SK-N-SH treated with all-trans-retinoic acid at 6 μM for 48 hours (cell line): ENCODE results near the gene PDCL3.

Source experiments
- ATAC-seq: fragments of 200-7000 bp; cut with Tn5 transposase; 3 replicates; pipeline ENCODE4 v1.9.1; 2020; ENCODE audit warnings: mild to moderate bottlenecking, moderate library complexity
- ARNTL ChIP-seq: fragments of 450-650 bp; formaldehyde crosslinking; IDR thresholded peaks from 2 replicates; pipeline ENCODE4 v1.5.0; 2020; ENCODE audit warnings: low read depth, mild to moderate bottlenecking, moderate library complexity, borderline replicate concordance
- BACH2 ChIP-seq: fragments of 250-450 bp; sonication (Bioruptor Pico); IDR thresholded peaks from 2 replicates; pipeline ENCODE4 v1.9.0; 2021; ENCODE audit warnings: mild to moderate bottlenecking, borderline replicate concordance
- CSRNP3 ChIP-seq: fragments of 250-450 bp; sonication (Bioruptor Pico); IDR thresholded peaks from 2 replicates; pipeline ENCODE4 v1.5.1; 2021; ENCODE audit warnings: mild to moderate bottlenecking, moderate library complexity
- ESRRG ChIP-seq: fragments of 250-450 bp; sonication (Bioruptor Pico); IDR thresholded peaks from 2 replicates; pipeline ENCODE4 v1.6.1; 2021; ENCODE audit warnings: mild to moderate bottlenecking
- OSR1 ChIP-seq: fragments of 250-450 bp; sonication (Bioruptor Pico); IDR thresholded peaks from 2 replicates; pipeline ENCODE4 v1.8.0; 2022; ENCODE audit warnings: moderate library complexity, mild to moderate bottlenecking, inconsistent platforms
- POU6F1 ChIP-seq: fragments of 250-450 bp; sonication (Bioruptor Pico); IDR thresholded peaks from 2 replicates; pipeline ENCODE4 v1.8.0; 2021; ENCODE audit warnings: low read depth, mild to moderate bottlenecking, moderate library complexity, borderline replicate concordance
- RARB ChIP-seq: fragments of 250-450 bp; sonication (Bioruptor Pico); IDR thresholded peaks from 2 replicates; pipeline ENCODE4 v1.8.0; 2021; ENCODE audit warnings: mild to moderate bottlenecking, moderate library complexity
- SNAI2 ChIP-seq: fragments of 250-450 bp; sonication (Bioruptor Pico); IDR thresholded peaks from 2 replicates; pipeline ENCODE4 v1.5.0; 2020; ENCODE audit warnings: mild to moderate bottlenecking, moderate library complexity
- TCF4 ChIP-seq: fragments of 250-450 bp; sonication (Bioruptor Pico); IDR thresholded peaks from 2 replicates; pipeline ENCODE4 v1.8.0; 2021; ENCODE audit warnings: mild to moderate bottlenecking, moderate library complexity, borderline replicate concordance
- TOX ChIP-seq: fragments of 250-450 bp; sonication (Bioruptor Pico); IDR thresholded peaks from 2 replicates; pipeline ENCODE4 v1.8.0; 2021; ENCODE audit warnings: mild to moderate bottlenecking, moderate library complexity, borderline replicate concordance
- TSHZ2 ChIP-seq: fragments of 250-450 bp; sonication (Bioruptor Pico); IDR thresholded peaks from 2 replicates; pipeline ENCODE4 v1.5.0; 2020; ENCODE audit warnings: mild to moderate bottlenecking, moderate library complexity
- ZC3H10 ChIP-seq: fragments of 250-450 bp; sonication (Bioruptor Pico); IDR thresholded peaks from 2 replicates; pipeline ENCODE4 v1.5.1; 2021; ENCODE audit warnings: mild to moderate bottlenecking, moderate library complexity
- ZFP3 ChIP-seq: fragments of 250-450 bp; sonication (Bioruptor Pico); IDR thresholded peaks from 2 replicates; pipeline ENCODE4 v1.5.0; 2020; ENCODE audit warnings: mild to moderate bottlenecking, moderate library complexity
- ZFP30 ChIP-seq: fragments of 450-650 bp; formaldehyde crosslinking; IDR thresholded peaks from 2 replicates; pipeline ENCODE4 v1.5.0; 2022; ENCODE audit warnings: mild to moderate bottlenecking, moderate library complexity
- ZNF565 ChIP-seq: fragments of 450-650 bp; formaldehyde crosslinking; conservative IDR thresholded peaks from 2 replicates; pipeline ENCODE4 v1.5.0; 2020; ENCODE audit warnings: low read depth, mild to moderate bottlenecking, moderate library complexity
- ZNF70 ChIP-seq: fragments of 450-650 bp; formaldehyde crosslinking; IDR thresholded peaks from 2 replicates; pipeline ENCODE4 v1.5.0; 2020; ENCODE audit warnings: mild to moderate bottlenecking, moderate library complexity
- TF ChIP-seq, protein P1 (sequence below): fragments of 250-450 bp; sonication (Bioruptor Pico); IDR thresholded peaks from 2 replicates; pipeline ENCODE4 v1.8.0; 2020; ENCODE audit warnings: mild to moderate bottlenecking, moderate library complexity, borderline replicate concordance

PDCL3 gene

GRCh38 chr2:100599566-100599965 lies 36.8 kb downstream of the PDCL3 start (continued):
- TF ChIP-seq POU6F1 (CRISPR knock-in tag), result no peak
- TF ChIP-seq SNAI2, result no peak
- no peak for TF ChIP-seq ARNTL (CRISPR knock-in tag)
- no peak for TF ChIP-seq CSRNP3 (CRISPR knock-in tag)
- no peak for TF ChIP-seq ZNF70 (CRISPR knock-in tag)
- TF ChIP-seq, all 23 proteins: peak for 0

- TF ChIP-seq TOX (CRISPR knock-in tag), result no peak
- TF ChIP-seq SNAI2, result no peak
- TF ChIP-seq, all 23 proteins: peak for 0
- ATAC-seq, result no peak
These were observed 38.9 kb downstream of the PDCL3 start for GRCh38 chr2:100601661-100602060.

DNA sequence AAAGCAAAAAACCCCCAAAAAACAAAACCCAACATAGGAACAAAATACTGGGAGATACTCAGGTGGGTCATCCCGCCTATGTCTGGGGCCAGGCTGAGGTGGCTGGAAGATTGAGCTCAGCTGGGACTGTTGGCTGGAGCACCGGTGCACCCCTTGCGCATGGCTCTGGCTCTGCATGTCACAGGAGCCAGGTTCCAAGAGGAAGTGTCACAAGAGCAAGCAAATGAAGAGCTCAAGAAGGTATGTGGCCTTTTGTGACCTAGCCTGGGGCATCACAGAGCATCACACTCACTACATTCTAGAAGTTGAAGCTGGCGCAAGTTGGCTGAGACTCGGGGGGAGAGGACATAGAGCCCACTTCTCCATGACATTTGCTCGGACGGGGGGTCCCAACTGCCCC lies 40.6 kb downstream of the PDCL3 start:
- TF ChIP-seq OSR1, result no peak
- ATAC-seq, result no peak

DNA sequence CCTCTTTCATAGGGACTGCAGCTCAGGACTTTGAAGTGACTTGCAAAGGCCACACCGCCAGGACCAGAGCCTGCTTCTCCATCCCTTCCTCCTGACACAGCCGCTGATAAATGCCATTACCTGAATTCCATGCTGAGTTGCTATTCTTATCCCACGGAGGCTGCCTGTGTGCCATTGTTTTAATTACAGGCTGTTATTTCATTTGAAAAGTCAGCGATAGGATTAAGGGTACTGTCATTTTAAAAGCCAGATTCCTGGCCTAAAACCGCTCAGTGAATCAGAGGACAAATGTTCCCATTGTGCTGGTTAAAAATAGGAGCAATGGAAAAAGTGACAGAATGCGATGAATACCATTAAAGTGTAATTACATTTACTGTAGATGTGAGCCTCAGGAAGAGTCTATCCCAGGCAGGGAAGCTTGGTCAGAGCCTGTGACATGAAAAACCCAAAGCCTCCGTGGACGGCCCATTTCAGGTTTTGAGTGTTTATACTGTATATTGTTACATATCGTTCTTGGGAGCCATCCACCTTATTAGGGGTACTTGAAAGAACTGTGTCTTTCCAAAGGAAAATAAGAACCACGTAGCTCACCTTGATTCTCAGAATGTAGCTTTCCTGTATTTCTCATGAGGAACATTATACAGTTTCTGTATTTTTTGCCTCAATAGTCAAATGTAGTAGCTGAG lies 41.3 kb downstream of the PDCL3 start:
- TF ChIP-seq POU6F1 (CRISPR knock-in tag) (no peak), ARNTL (CRISPR knock-in tag) (no peak), TCF4 (CRISPR knock-in tag) (no peak), TSHZ2 (CRISPR knock-in tag) (no peak)
- TF ChIP-seq, protein P1, sequence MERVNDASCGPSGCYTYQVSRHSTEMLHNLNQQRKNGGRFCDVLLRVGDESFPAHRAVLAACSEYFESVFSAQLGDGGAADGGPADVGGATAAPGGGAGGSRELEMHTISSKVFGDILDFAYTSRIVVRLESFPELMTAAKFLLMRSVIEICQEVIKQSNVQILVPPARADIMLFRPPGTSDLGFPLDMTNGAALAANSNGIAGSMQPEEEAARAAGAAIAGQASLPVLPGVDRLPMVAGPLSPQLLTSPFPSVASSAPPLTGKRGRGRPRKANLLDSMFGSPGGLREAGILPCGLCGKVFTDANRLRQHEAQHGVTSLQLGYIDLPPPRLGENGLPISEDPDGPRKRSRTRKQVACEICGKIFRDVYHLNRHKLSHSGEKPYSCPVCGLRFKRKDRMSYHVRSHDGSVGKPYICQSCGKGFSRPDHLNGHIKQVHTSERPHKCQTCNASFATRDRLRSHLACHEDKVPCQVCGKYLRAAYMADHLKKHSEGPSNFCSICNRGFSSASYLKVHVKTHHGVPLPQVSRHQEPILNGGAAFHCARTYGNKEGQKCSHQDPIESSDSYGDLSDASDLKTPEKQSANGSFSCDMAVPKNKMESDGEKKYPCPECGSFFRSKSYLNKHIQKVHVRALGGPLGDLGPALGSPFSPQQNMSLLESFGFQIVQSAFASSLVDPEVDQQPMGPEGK (CRISPR knock-in tag), result no peak
- ATAC-seq, result peak; percentile 77

- ATAC-seq, result no peak
- no peak for TF ChIP-seq TOX (CRISPR knock-in tag)
- no peak for TF ChIP-seq OSR1
- TF ChIP-seq ZC3H10, result no peak
- TF ChIP-seq ZNF70 (CRISPR knock-in tag), result no peak
- no peak for TF ChIP-seq ARNTL (CRISPR knock-in tag)
- TF ChIP-seq CSRNP3 (CRISPR knock-in tag), result no peak
- no peak for TF ChIP-seq RARB (CRISPR knock-in tag)
- TF ChIP-seq, protein P1 (CRISPR knock-in tag), result no peak
- no peak for TF ChIP-seq POU6F1 (CRISPR knock-in tag)
- no peak for TF ChIP-seq ZFP30
- no peak for TF ChIP-seq BACH2 (CRISPR knock-in tag)
- no peak for TF ChIP-seq ZFP3
- TF ChIP-seq ESRRG, result no peak
- no peak for TF ChIP-seq ZNF565 (CRISPR knock-in tag)
These were observed 43.5 kb downstream of the PDCL3 start for GRCh38 chr2:100606332-100606725.
